HepG2 (cell line): Measurements from ENCODE around the gene ZBTB2. TPM values are rescaled to one million over a fixed set of nuclear protein-coding genes. Genes with fewer than 3 reads are reported as not detected.

Source experiments
- KDM2A ChIP-seq: sonication (generic); formaldehyde crosslinking; IDR thresholded peaks from 2 replicates; pipeline ENCODE4 v1.4.0; 2020; ENCODE audit warnings: low read depth, missing genetic modification reagents, borderline replicate concordance
- KMT2A ChIP-seq: sonication (generic); formaldehyde crosslinking; IDR thresholded peaks from 2 replicates; pipeline ENCODE4 v1.4.0; 2020; ENCODE audit warnings: missing genetic modification reagents
- PCBP1 ChIP-seq: fragments of 200-400 bp; formaldehyde crosslinking; IDR thresholded peaks from 2 replicates; pipeline ENCODE4 v1.6.1; 2017; ENCODE audit warnings: mild to moderate bottlenecking, low read depth, low read length, borderline replicate concordance
- PITX1 ChIP-seq: sonication (generic); formaldehyde crosslinking; IDR thresholded peaks from 2 replicates; pipeline ENCODE4 v1.5.1; 2020; ENCODE audit warnings: mild to moderate bottlenecking, missing genetic modification reagents
- POGK ChIP-seq: sonication (generic); formaldehyde crosslinking; conservative IDR thresholded peaks from 2 replicates; pipeline ENCODE4 v1.8.0; 2022; ENCODE audit warnings: mild to moderate bottlenecking, moderate library complexity, missing genetic modification reagents
- POLR2A ChIP-seq, 2 experiments: IDR thresholded peaks; 2 replicates each; pipeline ENCODE4 v1.6.1; 2011; ENCODE audit warnings: low read depth in 2 of 2, low read length in 2 of 2, mild to moderate bottlenecking in 1 of 2, moderate library complexity in 1 of 2; ENCODE audit not compliant: insufficient read depth in 1 of 2
- RFX3 ChIP-seq: IDR thresholded peaks from 2 replicates; pipeline ENCODE4 v1.6.1; 2016; ENCODE audit warnings: missing biosample characterization, missing genetic modification reagents
- SMYD3 ChIP-seq: sonication (generic); formaldehyde crosslinking; IDR thresholded peaks from 2 replicates; pipeline ENCODE4 v1.8.1; 2023; ENCODE audit warnings: mild to moderate bottlenecking, missing genetic modification reagents
- TFE3 ChIP-seq: IDR thresholded peaks from 2 replicates; pipeline ENCODE4 v1.6.1; 2016
- ZBTB39 ChIP-seq: sonication (generic); formaldehyde crosslinking; IDR thresholded peaks from 2 replicates; pipeline ENCODE4 v1.5.0; 2020; ENCODE audit warnings: missing genetic modification reagents
- ZKSCAN1 ChIP-seq: fragments of 150-350 bp; IDR thresholded peaks from 2 replicates; pipeline ENCODE4 v1.6.1; 2014; ENCODE audit warnings: low read length
- ZKSCAN8 ChIP-seq: IDR thresholded peaks from 2 replicates; pipeline ENCODE4 v1.6.1; 2016; ENCODE audit warnings: borderline replicate concordance, missing genetic modification reagents, missing compliant biosample characterization
- ZMYM2 ChIP-seq: sonication (generic); formaldehyde crosslinking; IDR thresholded peaks from 2 replicates; pipeline ENCODE4 v1.8.0; 2022; ENCODE audit warnings: mild to moderate bottlenecking, missing genetic modification reagents
- ZNF253 ChIP-seq: sonication (generic); formaldehyde crosslinking; IDR thresholded peaks from 2 replicates; pipeline ENCODE4 v1.8.0; 2022; ENCODE audit warnings: mild to moderate bottlenecking, missing genetic modification reagents, borderline replicate concordance
- ZNF260 ChIP-seq: sonication (generic); formaldehyde crosslinking; IDR thresholded peaks from 2 replicates; pipeline ENCODE4 v1.4.0; 2020; ENCODE audit warnings: missing genetic modification reagents, low read depth, mild to moderate bottlenecking, borderline replicate concordance
- ZNF414 ChIP-seq: sonication (generic); formaldehyde crosslinking; IDR thresholded peaks from 2 replicates; pipeline ENCODE4 v1.5.0; 2020; ENCODE audit warnings: missing genetic modification reagents
- ZNF431 ChIP-seq: sonication (generic); formaldehyde crosslinking; IDR thresholded peaks from 2 replicates; pipeline ENCODE4 v1.9.0; 2022; ENCODE audit warnings: missing genetic modification reagents, low read depth, mild to moderate bottlenecking, borderline replicate concordance
- ZNF432 ChIP-seq: sonication (generic); formaldehyde crosslinking; IDR thresholded peaks from 2 replicates; pipeline ENCODE4 v1.5.0; 2020; ENCODE audit warnings: missing genetic modification reagents, mild to moderate bottlenecking, borderline replicate concordance
- ZNF567 ChIP-seq: sonication (generic); formaldehyde crosslinking; IDR thresholded peaks from 2 replicates; pipeline ENCODE4 v1.8.1; 2023; ENCODE audit warnings: mild to moderate bottlenecking, missing genetic modification reagents, borderline replicate concordance
- ZNF724P ChIP-seq: sonication (generic); formaldehyde crosslinking; IDR thresholded peaks from 2 replicates; pipeline ENCODE4 v1.8.0; 2022; ENCODE audit warnings: missing genetic modification reagents, borderline replicate concordance
- polyA plus RNA-seq, 8 experiments: library from polyadenylated mRNA; depleted of rRNA in 3 of 8; stranded (reverse) in 7 of 8; unstranded in 1 of 8; fragments of >200 nt; fragmentation: Illumina TruSeq in 4 of 8; extraction: Trizol in 4 of 8; gene quantifications; 2 replicates each; pipeline versions ENCODE4 v1.2.1 to v1.2.3, GENCODE V29; 2011 to 2016; ENCODE audit warnings: low read depth in 4 of 8, missing spikeins in 1 of 8, mixed read lengths in 1 of 8; ENCODE audit not compliant: insufficient read depth in 1 of 8
- total RNA-seq, 5 experiments: library from RNA; depleted of rRNA; stranded (reverse); fragments of >200 nt; fragmentation: Illumina TruSeq; extraction: Trizol; gene quantifications; 2 replicates each; pipeline ENCODE4 v1.2.3, GENCODE V29; 2016; ENCODE audit warnings: low read depth in 1 of 5
- TF ChIP-seq, protein P1 (sequence below): sonication (generic); formaldehyde crosslinking; IDR thresholded peaks from 2 replicates; pipeline ENCODE4 v1.9.0; 2022; ENCODE audit warnings: missing genetic modification reagents, mild to moderate bottlenecking, borderline replicate concordance

ZBTB2 gene
- total and polyA plus RNA-seq, 2 of the 13 experiments (the other 11 are each of a cell fraction or from before 2014, with no cell fraction given): 15.4 to 22.8 TPM

GRCh38 chr6:151389618-151390275, 1.6 kb downstream of the ZBTB2 start (continued):
- TF ChIP-seq TFE3 (CRISPR knock-in tag) (peak; percentile 22; the same call in 1 of the 2 replicates), POGK (CRISPR knock-in tag) (peak; percentile 86), KMT2A (peak; percentile 98), RFX3 (CRISPR knock-in tag) (no peak), ZNF253 (CRISPR knock-in tag) (0 out of 2 replicates have a peak, but pooled peaks have one; percentile 17), ZMYM2 (CRISPR knock-in tag) (no peak), POLR2A (IDR thresholded peaks at IDR 0.05; ENCODE audit: insufficient read depth in 1 of 2, low read depth in 2 of 2, low read length in 2 of 2) (peak; percentile 90 to 95), ZNF724P (CRISPR knock-in tag) (peak; percentile 78; the same call in 1 of the 2 replicates), PCBP1 (no peak), ZKSCAN8 (CRISPR knock-in tag) (peak; percentile 26; the same call in 1 of the 2 replicates), ZBTB39 (CRISPR knock-in tag) (no peak), ZNF432 (CRISPR knock-in tag) (peak; percentile 84; the same call in 1 of the 2 replicates), ZNF260 (CRISPR knock-in tag) (no peak), ZKSCAN1 (no peak), ZNF414 (CRISPR knock-in tag) (peak; percentile 72; the same call in 1 of the 2 replicates), KDM2A (CRISPR knock-in tag) (peak; percentile 77), ZNF431 (peak; percentile 61), PITX1 (CRISPR knock-in tag) (peak; percentile 63), SMYD3 (CRISPR knock-in tag) (no peak; the same call in 1 of the 2 replicates), ZNF567 (CRISPR knock-in tag) (peak; percentile 82)
- TF ChIP-seq, protein P1, sequence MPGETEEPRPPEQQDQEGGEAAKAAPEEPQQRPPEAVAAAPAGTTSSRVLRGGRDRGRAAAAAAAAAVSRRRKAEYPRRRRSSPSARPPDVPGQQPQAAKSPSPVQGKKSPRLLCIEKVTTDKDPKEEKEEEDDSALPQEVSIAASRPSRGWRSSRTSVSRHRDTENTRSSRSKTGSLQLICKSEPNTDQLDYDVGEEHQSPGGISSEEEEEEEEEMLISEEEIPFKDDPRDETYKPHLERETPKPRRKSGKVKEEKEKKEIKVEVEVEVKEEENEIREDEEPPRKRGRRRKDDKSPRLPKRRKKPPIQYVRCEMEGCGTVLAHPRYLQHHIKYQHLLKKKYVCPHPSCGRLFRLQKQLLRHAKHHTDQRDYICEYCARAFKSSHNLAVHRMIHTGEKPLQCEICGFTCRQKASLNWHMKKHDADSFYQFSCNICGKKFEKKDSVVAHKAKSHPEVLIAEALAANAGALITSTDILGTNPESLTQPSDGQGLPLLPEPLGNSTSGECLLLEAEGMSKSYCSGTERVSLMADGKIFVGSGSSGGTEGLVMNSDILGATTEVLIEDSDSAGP: peak; percentile 86; the same call in 1 of the 2 replicates
